ENCODE results near the gene FCGR2B. TPM values are rescaled to one million over a fixed set of nuclear protein-coding genes. Genes with fewer than 3 reads are reported as not detected.

Gene FCGR2B
- polyA plus RNA-seq, 1 of the 3 experiments (the other 2 are of a cell fraction) = 0.05 TPM

- DNase-seq = no peak
- no peak overlapping the region for H2AFZ ChIP-seq (ENCODE audit: low read depth)
- 76% methylated on average over 2 of the region's 2 CpGs for WGBS (ENCODE audit: low lambda C conversion rate)
- H3K4me3 ChIP-seq (ENCODE audit: low read depth in 2 of 2, low read length in 1 of 2) = no peak overlapping the region
- H3K9me2 ChIP-seq = no peaks in the 10 kb centered on the region
- no peaks in the 10 kb centered on the region for H3K36me3 ChIP-seq (replicated peaks in 1 of 2; ENCODE audit: control insufficient read depth in 1 of 2, insufficient read depth in 2 of 2, low read length in 1 of 2)
- no peaks in the 10 kb centered on the region for H3F3A ChIP-seq (replicated peaks; ENCODE audit: insufficient read depth)
- no peak overlapping the region for H3K9ac ChIP-seq
- H3K27me3 ChIP-seq (ENCODE audit: insufficient read depth) = peaks cover 21% of the 10 kb centered on the region; the same call in 1 of the 2 replicates
- no peaks in the 10 kb centered on the region for H3K79me2 ChIP-seq (ENCODE audit: insufficient read depth)
- ChIA-PET POLR2A (no interaction called here), CTCF (no interaction called here)
- no peaks in the 10 kb centered on the region for H4K20me1 ChIP-seq (ENCODE audit: insufficient read depth)
- TF ChIP-seq POLR2AphosphoS5 (IDR thresholded peaks at IDR 0.05; ENCODE audit: low read depth, low read length) (no peak), RCOR1 (IDR thresholded peaks at IDR 0.05; ENCODE audit: low read length) (no peak), IRF3 (IDR thresholded peaks at IDR 0.05; ENCODE audit: low read depth, low read length) (no peak), SMC3 (IDR thresholded peaks at IDR 0.05; ENCODE audit: low read depth, low read length) (no peak), ZBTB33 (IDR thresholded peaks at IDR 0.05; ENCODE audit: borderline replicate concordance, low read depth) (no peak)
- no peaks in the 10 kb centered on the region for H3K4me1 ChIP-seq (ENCODE audit: control insufficient read depth in 1 of 2, insufficient read depth in 2 of 2, low read depth in 1 of 2, low read length in 1 of 2)
- H3K27ac ChIP-seq (ENCODE audit: low read depth in 2 of 2, low read length in 1 of 2) = no peak overlapping the region
- H3K4me2 ChIP-seq = no peak overlapping the region
- H3K9me3 ChIP-seq = no peaks in the 10 kb centered on the region
These were observed 13.5 kb downstream of the FCGR2B start for GRCh38 chr1:161676441-161676840.

- Histone ChIP-seq H3K9ac (no peak overlapping the region), H3K4me1 (ENCODE audit: control insufficient read depth in 1 of 2, insufficient read depth in 2 of 2, low read depth in 1 of 2, low read length in 1 of 2) (no peaks in the 10 kb centered on the region), H3K27ac (ENCODE audit: low read depth in 2 of 2, low read length in 1 of 2) (no peak overlapping the region), H3K9me3 (no peaks in the 10 kb centered on the region), H3K27me3 (ENCODE audit: insufficient read depth) (peaks cover 23% of the 10 kb centered on the region; the same call in 1 of the 2 replicates), H2AFZ (ENCODE audit: low read depth) (no peak overlapping the region), H4K20me1 (ENCODE audit: insufficient read depth) (no peaks in the 10 kb centered on the region), H3K4me2 (no peak overlapping the region), H3K9me2 (no peaks in the 10 kb centered on the region), H3K4me3 (ENCODE audit: low read depth in 2 of 2, low read length in 1 of 2) (no peak overlapping the region), H3K36me3 (replicated peaks in 1 of 2; ENCODE audit: control insufficient read depth in 1 of 2, insufficient read depth in 2 of 2, low read length in 1 of 2) (no peaks in the 10 kb centered on the region), H3K79me2 (ENCODE audit: insufficient read depth) (no peaks in the 10 kb centered on the region), H3F3A (replicated peaks; ENCODE audit: insufficient read depth) (no peaks in the 10 kb centered on the region)
- 23% methylated on average over 5 of the region's 5 CpGs for WGBS (ENCODE audit: low lambda C conversion rate)
- ChIA-PET POLR2A (no interaction called here), CTCF (no interaction called here)
- no peak for TF ChIP-seq MAX (IDR thresholded peaks at IDR 0.05; ENCODE audit: low read depth)
- no peak for TF ChIP-seq ELF1 (IDR thresholded peaks at IDR 0.05)
- no peak for TF ChIP-seq TCF12 (IDR thresholded peaks at IDR 0.05)
- TF ChIP-seq NFIC (IDR thresholded peaks at IDR 0.05; ENCODE audit: borderline replicate concordance) = no peak
- DNase-seq = no peak
These were observed 14.2 kb downstream of the FCGR2B start for GRCh38 chr1:161676958-161677689.

Data from SK-N-SH (cell line).